Measurements from ENCODE around the gene CHST6. TPM values are rescaled to one million over a fixed set of nuclear protein-coding genes. Genes with fewer than 3 reads are reported as not detected.
A peak's percentile ranks its signal among the peaks of the same experiment; 100 is the strongest.
"Not testable (repeated sequence)": the region's sequence is repeated elsewhere in the genome, so short reads cannot be mapped to it uniquely, and the experiment has no call there.

Gene CHST6
- total RNA-seq, 1 donor from 2014 or later, result 0.09 TPM

DNA sequence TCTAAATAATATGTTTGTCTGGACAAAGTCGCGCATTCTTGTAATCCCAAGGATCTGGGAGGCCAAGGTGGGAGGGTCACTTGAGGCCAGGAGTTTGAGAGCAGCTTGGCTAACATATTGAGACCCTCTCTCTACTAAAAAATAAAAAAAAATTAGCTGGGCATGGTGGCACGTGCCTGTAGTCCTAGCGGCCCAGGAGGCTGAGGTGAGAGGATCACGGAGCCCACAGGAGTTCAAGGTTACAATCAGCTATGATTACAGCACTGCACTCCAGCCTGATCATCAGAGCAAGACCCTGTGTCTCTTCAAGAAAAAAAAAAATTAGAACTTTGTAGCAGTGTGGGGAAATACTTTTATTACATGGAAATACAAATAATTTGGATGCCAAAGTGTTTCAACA lies 6.1 kb upstream of the CHST6 start:
- TF ChIP-seq, protein P1, sequence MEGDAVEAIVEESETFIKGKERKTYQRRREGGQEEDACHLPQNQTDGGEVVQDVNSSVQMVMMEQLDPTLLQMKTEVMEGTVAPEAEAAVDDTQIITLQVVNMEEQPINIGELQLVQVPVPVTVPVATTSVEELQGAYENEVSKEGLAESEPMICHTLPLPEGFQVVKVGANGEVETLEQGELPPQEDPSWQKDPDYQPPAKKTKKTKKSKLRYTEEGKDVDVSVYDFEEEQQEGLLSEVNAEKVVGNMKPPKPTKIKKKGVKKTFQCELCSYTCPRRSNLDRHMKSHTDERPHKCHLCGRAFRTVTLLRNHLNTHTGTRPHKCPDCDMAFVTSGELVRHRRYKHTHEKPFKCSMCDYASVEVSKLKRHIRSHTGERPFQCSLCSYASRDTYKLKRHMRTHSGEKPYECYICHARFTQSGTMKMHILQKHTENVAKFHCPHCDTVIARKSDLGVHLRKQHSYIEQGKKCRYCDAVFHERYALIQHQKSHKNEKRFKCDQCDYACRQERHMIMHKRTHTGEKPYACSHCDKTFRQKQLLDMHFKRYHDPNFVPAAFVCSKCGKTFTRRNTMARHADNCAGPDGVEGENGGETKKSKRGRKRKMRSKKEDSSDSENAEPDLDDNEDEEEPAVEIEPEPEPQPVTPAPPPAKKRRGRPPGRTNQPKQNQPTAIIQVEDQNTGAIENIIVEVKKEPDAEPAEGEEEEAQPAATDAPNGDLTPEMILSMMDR (IDR thresholded peaks at IDR 0.05), result no peak
- H3K36me3 ChIP-seq, result no peaks in the 10 kb centered on the region
- H3K4me1 ChIP-seq, result no peaks in the 10 kb centered on the region
- ATAC-seq, result no peak
- no peaks in the 10 kb centered on the region for H3K9me3 ChIP-seq
- H3K27me3 ChIP-seq, result no peaks in the 10 kb centered on the region
- no peak for DNase-seq
- no peak overlapping the region for H3K27ac ChIP-seq
- intact Hi-C loops (cut with DNase I), result no loop called here
- no peak overlapping the region for H3K4me3 ChIP-seq

DNA sequence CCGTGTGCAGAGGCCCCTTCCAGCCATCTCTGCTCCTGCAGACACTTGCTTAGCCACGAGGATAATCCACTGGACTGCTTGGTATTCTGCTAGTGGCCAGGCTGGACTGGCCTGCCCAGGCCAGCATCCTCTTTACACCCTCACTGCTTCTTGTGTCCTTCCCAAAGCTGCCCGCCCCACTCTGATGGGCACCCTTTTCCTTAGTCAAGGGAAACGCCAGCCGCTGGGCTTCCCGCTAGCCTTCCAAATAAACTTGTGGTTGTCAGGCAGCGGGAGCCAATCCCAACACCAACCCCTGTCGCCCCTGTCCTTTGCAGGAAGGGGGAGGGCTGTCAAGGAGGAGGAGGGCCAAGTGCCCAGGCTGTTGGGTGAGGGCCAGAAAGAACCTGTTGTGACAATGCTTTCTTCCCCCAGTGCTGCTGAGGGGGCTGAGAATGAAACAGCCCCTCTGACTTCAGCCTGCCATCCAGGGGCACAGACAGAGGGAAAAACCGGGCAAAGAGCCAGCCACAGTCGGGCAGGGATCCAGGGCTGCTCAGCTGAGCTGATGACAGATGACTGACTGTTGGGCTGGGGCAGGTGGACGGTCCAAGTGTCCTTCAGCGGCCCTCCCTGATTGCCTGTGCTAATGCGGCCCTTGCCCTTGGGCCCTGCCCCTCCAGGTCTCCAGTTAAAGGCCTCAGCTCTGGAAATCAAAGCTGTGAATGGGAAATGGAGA lies 3.5 kb upstream of the CHST6 start:
- intact Hi-C loops (cut with DNase I); H3K27ac ChIP-seq; DNase-seq; H3K36me3 ChIP-seq; H3K9me3 ChIP-seq; H3K4me3 ChIP-seq; H3K27me3 ChIP-seq: not testable (repeated sequence)
- ATAC-seq, result peak; percentile 44
- H3K4me1 ChIP-seq, result peaks cover 11% of the 10 kb centered on the region

DNA sequence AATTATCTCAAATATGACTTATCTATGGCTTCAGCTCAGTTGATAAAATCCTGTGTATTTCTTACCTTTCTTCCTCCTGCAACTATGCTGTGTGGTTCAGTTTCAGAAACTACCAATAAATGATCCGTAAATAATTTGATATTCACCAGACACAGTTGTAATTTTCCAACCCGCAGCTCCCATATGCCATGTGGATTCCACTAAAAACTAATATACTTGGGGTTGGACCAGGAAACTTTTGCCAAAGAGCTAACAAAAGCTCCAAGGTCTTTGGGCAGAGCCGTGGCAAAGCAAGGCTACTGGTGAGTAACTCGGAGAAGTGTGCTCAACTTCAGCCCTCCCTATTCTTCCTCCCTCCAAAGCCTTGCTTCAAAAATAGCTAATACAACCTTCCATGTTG lies 2.3 kb upstream of the CHST6 start:
- Histone ChIP-seq H3K36me3 (no peaks in the 10 kb centered on the region), H3K27ac (no peak overlapping the region), H3K27me3 (peaks cover 14% of the 10 kb centered on the region), H3K9me3 (no peaks in the 10 kb centered on the region), H3K4me1 (peaks cover 11% of the 10 kb centered on the region), H3K4me3 (no peak overlapping the region)
- ATAC-seq (no peak), DNase-seq (no peak)
- TF ChIP-seq, protein P1 (IDR thresholded peaks at IDR 0.05), result no peak
- intact Hi-C loops (cut with DNase I), result no loop called here

DNA sequence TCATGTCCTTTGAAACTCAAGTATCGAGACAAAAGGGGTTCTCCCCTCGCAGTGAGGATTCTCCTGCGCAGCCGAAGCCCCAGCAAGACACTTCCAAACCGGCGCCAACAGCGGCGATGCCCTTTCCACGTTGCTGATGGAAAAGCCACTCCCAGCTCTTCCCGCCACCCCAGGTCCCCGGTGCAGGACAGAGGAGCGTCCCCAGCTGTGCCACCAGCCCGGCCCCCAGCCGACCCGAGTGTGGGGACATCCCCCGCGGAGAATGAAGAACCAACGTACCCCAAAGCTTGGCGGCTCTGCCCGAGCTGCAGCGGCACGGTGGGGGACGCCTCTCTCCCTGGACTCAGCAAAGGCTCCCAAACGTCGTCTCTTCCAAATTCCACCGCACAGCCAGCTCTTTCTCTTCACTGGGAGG lies 573 bp downstream of the CHST6 start:
- H3K9me3 ChIP-seq, result no peaks in the 10 kb centered on the region
- no peaks in the 10 kb centered on the region for H3K36me3 ChIP-seq
- H3K27me3 ChIP-seq, result peaks cover 14% of the 10 kb centered on the region
- TF ChIP-seq, protein P1 (IDR thresholded peaks at IDR 0.05), result no peak
- peak overlapping the region; percentile 34 for H3K4me3 ChIP-seq
- DNase-seq (no peak), ATAC-seq (no peak)
- peaks cover 11% of the 10 kb centered on the region for H3K4me1 ChIP-seq
- H3K27ac ChIP-seq, result no peak overlapping the region
- intact Hi-C loops (cut with DNase I), result no loop called here

DNA sequence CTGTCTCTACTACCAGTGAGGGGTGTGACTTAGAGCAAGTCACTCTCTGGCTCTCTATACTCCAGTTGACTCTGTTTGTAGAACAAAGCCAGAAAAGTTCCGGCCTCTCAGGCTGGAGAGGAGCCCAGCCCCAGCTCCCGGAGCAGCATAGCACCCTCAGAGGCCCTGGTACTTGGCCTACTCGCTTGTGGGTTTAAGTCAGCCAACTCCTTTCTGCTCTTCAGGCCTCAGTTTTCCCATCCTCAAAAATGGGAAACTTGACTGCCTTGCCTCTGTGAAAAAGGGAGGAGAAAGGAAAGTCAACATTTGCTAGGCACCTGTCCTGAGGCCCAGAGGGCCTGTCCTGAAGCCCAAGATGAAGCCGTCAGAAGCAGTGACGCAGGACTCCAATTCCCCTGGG lies 1.1 kb downstream of the CHST6 start:
- no peak for DNase-seq

DNA sequence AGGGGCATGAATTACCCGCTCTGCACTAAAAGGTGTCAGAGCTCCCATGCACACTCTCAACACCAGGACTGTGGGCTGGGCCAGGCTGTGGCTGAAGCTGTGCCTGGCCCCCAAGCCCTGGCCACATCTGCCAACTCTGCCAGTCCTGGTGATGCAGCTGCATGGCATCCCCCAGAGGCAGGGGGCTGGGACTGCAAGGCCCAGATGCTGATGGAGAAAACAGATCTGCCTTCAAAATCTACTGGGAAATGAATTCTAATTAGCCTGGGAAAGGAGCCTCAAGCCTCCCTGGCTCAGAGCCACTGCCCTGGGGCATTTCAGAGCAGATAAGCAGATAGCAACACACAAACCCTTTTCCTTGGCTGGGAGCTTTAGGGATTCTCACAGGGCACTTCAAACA lies 3.4 kb downstream of the CHST6 start:
- intact Hi-C loops (cut with DNase I), result no loop called here
- DNase-seq (no peak), ATAC-seq (no peak)
- Histone ChIP-seq H3K27ac (no peak overlapping the region), H3K4me1 (peaks cover 11% of the 10 kb centered on the region), H3K27me3 (peaks cover 14% of the 10 kb centered on the region), H3K9me3 (no peaks in the 10 kb centered on the region), H3K36me3 (no peaks in the 10 kb centered on the region), H3K4me3 (no peak overlapping the region)
- TF ChIP-seq, protein P1 (IDR thresholded peaks at IDR 0.05), result no peak

More for the DNA sequence above, 1.1 kb downstream of the CHST6 start:
- peak overlapping the region; percentile 34 for H3K4me3 ChIP-seq
- no peak overlapping the region for H3K27ac ChIP-seq
- H3K4me1 ChIP-seq, result peaks cover 11% of the 10 kb centered on the region
- peaks cover 14% of the 10 kb centered on the region for H3K27me3 ChIP-seq
- no peak for ATAC-seq
- TF ChIP-seq, protein P1 (IDR thresholded peaks at IDR 0.05), result no peak
- H3K36me3 ChIP-seq, result no peaks in the 10 kb centered on the region
- intact Hi-C loops (cut with DNase I), result no loop called here
- H3K9me3 ChIP-seq, result no peaks in the 10 kb centered on the region

Measured in upper lobe of right lung (tissue), 1 donor.